HG02938 (cell line): ENCODE measurements around the gene ACSBG1.
"Not testable (repeated sequence)": the region's sequence is repeated elsewhere in the genome, so short reads cannot be mapped to it uniquely, and the experiment has no call there.

Source experiments
- ATAC-seq: cut with Tn5 transposase; IDR thresholded peaks from one replicate; pipeline ENCODE4 v1.9.1; 2021; ENCODE audit warnings: mild to moderate bottlenecking, moderate library complexity; ENCODE audit not compliant: unreplicated experiment

The ACSBG1 gene

DNA sequence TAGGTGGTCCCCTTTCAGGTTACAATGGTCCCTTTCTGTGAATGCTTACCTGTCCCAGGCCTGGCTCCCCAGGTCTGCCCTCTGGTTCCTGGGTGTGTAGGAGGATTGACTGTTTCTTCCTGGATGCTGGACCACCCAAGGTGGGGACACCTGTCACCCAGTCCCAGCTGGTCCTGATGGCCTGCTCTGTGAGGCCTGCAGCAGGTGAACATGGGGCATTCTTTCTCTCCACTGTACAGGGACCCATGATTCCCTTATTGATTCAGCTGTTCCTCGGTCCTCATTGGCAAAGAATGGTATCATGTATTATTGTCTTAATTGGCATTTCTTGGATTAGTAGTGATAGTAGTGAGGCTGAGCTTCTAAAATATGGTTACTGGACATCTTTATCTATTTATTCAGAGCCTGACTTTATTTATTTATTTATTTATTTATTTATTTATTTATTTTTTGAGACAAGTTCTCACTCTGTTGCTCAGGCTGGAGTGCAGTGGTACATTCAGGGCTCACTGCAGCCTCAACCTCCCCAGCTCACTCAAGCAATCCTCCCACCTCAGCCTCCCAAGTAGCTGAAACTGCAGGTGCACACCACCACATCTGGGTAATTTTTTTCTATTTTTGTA is 21.2 kb upstream of the ACSBG1 start:
- ATAC-seq, result no peak

DNA sequence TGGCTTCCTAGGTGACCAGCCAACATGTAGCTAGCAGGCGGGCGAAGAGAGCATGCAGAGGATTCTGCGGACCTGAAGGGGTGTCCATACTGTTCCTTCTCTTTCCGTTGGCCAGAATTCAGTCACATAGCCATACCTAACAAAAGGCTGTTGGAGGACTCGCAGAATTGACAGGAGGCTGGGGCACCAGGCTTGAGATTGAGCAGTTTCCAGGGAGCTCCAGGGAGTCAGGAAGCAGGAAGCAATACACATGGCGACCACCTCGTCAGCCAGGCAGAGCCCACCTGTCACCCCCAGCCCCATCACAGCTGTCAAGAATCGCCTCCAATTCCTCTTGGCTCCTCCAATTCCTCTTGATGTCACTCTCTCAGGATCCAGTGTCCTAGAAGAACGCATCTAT is 16.8 kb upstream of the ACSBG1 start:
- no peak for ATAC-seq

DNA sequence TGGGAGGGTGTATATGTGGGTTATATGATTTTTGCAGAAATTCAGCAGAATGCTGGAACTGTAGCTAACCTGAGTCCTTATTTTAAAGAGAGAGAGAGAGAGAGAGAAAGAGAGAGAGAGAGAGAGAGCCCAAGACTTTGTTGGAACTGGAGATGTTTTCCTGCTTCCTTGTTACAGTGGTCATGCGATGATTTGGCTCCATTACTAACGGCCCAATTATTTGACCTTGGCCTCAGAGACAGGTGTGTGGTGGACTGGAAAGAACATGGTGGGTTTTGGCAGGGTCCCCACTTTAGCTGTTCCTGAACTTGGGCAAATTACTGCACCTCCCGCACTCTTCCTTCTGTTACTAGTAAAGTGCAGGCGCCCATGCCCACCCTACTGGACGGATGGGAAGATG is 14.8 kb upstream of the ACSBG1 start:
- no peak for ATAC-seq

DNA sequence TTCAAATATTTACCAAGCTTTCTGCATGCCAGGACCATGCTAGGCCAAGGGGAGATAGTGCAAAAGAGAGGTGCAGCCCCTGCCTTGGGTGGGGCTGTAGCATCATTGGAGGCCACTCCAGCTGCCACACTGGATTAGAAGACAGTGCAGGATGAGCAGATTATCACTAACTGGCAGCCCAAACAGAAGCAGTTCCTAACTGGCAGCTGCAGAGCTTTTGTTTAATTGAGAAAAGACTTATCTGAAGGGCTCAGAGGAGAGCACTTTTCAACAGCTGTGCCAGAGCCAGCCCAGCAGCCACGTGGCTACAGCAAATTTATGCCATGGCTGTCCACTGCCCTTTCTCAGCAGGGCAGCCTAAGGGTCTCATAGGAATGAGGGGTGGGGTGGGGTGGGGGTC is 13.5 kb upstream of the ACSBG1 start:
- no peak for ATAC-seq

DNA sequence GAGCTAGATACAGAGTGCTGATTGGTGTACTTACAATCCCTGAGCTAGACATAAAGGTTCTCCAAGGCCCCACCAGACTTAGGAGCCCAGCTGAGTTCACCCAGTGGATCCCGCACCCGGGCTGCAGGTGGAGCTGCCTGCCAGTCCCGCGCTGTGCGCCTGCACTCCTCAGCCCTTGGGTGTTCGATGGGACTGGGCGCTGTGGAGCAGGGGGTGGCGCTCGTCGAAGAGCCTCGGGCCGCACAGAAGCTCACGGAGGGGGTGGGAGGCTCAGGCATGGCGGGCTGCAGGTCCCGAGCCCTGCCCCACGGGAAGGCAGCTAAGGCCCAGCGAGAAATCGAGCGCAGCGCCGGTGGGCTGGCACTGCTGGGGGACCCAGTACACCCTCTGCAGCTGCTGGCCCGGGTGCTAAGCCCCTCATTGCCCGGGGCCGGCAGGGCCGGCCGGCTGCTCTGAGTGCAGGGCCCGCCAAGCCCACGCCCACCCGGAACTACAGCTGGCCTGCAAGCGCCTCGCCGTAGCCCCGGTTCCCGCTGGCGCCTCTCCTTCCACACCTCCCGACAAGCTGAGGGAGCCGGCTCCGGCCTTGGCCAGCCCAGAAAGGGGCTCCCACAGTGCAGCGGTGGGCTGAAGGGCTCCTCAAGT is 11.7 kb upstream of the ACSBG1 start:
- not testable (repeated sequence) for ATAC-seq

DNA sequence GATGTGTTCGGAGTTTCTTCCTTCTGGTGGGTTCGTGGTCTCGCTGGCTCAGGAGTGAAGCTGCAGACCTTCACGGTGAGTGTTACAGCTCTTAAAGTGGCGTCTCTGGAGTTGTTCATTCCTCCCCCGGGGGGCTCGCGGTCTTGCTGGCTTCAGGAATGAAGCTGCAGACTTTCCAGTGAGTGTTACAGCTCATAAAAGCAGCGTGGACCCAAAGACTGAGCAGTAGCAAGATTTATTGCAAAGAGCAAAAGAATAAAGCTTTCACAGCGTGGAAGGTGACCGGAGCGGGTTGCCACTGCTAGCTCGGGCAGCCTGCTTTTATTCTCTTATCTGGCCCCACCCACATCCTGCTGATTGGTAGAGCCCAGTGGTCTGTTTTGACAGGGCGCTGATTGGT is 11.0 kb upstream of the ACSBG1 start:
- not testable (repeated sequence) for ATAC-seq

DNA sequence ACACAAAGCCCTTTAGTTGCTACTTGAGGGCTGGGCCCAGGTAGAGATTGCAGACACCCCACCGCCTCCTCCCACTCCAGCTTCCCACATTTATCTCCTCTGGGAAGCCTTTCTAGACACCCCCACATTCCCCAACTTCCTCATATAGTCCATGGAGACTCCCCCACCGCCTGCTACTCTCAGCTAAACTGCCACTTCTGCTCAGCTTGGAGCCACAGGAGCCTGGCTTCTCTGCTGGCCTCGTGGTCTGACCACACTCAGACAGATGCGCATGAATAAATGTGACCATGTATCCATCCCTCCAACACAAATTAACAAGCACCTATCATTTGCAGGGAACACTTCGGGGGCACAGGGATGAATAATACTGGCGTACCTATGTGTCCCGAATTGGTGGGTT is 10.5 kb upstream of the ACSBG1 start:
- ATAC-seq, result no peak

DNA sequence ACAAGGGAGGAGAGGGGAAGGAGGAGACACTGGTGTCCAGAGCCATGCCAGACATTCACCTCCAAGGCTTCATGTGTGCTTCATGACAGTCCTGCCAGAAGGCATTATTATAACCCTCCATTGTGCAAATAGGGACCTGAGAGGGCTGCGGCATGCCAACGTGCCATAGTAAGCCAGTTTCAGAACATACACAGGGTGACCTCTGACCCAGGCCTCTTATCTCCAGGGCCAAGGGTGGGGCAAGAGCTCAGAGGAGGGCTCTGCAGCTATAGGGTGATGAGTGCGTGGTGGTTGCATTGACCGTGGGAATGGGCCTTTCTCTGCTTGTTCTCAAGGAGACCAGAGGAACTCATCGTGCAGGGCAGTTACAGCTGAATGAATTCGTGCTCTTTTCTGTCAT is 9.7 kb upstream of the ACSBG1 start:
- no peak for ATAC-seq

DNA sequence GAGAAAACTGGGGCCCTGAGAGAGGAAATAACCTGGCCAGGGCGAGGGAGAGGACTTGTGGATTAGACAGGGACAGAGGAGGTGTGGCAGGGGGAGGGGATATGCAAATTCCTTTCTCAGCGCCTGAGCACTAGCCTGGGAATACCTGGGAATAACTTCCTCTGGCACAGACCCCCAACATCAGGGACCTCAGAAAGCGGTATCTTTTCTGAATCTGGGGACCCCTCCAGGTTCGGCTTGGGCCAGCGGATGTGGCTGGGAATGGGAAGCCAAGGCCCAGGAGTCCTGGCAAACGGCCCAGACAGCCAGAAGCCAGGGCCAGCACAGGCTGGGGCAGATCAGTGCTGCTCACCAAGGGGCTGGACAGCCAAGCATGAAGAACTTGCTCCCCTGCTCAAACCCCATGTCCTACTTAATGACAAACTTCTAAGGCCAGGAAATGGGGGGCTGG is 9.2 kb upstream of the ACSBG1 start:
- no peak for ATAC-seq

DNA sequence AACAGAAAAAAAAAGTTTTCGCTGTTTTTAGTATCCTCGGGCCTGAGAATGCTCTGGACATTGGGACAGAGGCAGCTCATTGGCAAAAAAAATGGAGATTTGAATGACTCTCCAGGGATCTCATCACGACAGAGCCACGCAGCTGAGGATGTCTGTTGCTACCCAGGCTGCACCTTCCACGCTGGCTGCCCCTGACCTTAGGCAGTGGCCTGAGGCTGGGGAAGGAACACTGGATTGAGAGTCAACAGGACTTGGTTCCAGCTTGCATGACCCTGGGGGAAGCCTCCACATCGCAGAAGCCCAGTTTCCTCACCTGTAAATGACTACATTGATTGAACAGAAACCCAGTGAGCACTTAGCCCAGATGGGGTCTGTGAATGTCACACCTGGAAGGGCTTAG is 8.7 kb upstream of the ACSBG1 start:
- no peak for ATAC-seq

DNA sequence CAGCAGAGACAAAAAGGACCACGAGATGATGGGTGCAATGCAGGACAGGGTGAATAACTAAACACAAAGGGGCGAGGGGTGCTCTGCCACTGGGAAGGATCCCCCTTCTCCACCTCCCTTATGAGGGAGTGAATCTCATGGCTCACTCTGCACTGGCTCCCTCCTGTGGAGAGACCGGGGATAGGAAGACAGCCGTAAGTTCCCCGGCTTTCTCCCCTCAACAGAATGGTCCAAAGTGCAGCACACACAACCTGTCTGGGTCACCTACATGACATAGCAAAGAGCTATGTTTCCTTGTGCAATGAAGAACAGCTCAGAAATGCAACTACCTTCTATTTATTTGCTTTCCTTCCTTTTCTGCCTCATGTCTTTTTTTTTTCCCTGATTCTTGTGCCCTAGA is 7.8 kb upstream of the ACSBG1 start:
- ATAC-seq, result no peak

DNA sequence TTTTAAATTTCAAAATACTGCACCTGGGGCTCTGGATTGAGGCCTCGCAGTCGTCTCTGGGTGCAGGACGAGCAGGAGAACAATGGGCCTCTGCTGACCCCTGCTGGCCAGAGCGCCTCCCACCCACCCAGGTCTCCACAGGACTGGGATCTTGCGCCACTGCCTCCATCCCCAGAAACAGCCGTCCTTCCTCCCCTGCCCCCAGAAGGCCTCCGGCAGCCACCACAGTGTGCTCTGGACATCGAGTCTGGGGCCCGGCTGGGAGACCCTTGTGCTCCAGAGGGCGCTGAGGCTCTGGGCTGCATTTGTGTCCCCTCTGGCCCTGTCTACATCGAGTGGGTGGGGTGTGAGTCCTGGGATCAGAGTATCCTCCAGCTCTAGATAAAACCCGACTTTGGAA is 6.7 kb upstream of the ACSBG1 start:
- no peak for ATAC-seq

DNA sequence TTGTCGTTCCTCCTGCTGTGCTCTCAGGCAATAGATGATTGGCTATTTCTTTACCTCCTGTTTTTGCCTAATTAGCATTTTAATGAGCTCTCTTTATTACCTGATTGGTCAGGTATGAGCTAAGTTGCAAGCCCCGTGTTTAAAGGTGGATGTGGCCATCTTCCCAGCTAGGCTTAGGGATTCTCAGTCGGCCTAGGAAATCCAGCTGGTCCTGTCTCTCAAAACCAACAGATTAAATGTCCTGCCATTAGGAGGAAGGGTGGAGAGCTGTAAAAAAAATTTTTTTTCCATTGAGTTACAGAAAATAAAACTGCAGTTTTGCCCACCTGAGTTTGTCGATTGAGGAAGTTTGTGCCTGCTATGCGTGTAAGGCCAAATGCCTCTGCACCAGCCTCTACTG is 5.4 kb upstream of the ACSBG1 start:
- no peak for ATAC-seq

DNA sequence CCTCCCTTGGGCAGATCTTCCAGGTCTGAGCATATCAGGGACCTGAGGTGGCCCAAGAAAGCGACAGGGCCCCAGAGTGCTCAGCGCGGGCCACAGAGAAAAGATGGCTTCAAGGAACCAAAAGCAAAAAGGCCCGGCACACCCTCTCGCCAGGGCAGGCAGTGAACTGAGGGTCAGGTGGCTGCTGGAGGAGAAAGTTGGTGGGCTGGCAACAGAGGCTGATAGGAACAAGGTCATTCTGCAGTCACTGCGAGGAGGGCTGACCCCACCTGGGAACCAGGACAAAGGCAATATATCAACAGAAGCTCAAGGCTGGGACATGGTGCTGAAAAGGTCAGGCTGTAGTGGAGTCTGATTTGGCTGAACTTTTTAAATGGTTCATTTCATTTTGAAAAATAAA is 2.8 kb upstream of the ACSBG1 start:
- ATAC-seq, result no peak

DNA sequence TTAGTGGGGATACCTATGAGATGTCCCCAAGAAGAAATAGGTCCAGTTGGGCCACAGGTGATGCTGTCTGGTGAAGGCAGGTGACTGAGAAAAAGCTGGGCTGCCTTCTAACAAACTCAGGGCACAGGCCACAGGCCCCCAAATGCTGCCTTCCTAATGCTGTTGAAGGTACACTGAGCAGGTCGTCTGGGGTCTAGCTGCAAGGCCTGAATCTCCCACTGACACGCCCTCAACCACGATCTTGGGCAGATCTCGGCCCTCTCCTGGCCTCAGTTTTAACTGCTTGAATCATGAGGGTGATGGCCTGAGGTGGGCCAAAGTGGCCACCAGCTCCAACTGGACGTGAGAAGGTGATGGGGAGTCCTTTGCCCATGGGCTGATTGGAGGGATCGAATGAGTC is 2.1 kb upstream of the ACSBG1 start:
- ATAC-seq, result no peak

DNA sequence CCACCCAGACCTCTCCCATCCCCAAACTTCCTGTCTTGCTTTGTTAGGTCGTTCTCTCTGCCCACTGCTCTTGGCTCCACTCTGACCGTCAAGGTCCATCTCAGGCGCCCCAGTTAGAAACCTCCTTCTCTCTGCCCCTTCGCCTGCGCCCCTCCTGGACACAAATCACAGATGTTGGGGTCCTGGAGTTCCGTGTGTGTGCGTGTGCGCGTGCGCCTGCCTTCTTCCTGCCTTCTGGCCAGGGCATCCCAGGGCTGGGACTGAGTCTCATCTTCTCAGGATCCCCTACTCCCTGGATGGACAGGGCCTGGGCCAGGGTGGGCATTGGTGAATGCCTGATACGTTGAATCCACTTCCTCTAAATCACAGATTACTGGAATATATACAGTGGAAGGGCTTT is 869 bp downstream of the ACSBG1 start:
- no peak for ATAC-seq

DNA sequence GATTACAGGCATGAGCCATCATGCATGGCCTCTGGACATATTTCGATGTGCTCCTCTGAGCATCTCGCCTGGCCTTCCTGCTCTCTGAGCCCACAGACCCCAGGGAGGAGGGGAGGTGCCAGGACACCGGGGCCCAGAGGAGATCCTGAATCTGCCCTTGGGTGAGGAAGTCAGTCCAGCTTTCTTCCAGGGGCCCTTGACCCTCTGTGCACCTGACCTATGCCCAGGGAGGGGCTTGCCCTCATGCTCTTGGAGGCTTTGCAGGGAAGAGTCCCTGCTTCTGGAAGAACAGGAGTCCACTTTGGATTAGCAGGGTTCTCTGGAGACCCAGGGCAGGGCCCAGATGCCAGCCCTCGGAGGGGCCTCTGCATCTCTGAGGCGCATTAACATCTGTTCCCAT is 1.4 kb downstream of the ACSBG1 start:
- ATAC-seq, result no peak

DNA sequence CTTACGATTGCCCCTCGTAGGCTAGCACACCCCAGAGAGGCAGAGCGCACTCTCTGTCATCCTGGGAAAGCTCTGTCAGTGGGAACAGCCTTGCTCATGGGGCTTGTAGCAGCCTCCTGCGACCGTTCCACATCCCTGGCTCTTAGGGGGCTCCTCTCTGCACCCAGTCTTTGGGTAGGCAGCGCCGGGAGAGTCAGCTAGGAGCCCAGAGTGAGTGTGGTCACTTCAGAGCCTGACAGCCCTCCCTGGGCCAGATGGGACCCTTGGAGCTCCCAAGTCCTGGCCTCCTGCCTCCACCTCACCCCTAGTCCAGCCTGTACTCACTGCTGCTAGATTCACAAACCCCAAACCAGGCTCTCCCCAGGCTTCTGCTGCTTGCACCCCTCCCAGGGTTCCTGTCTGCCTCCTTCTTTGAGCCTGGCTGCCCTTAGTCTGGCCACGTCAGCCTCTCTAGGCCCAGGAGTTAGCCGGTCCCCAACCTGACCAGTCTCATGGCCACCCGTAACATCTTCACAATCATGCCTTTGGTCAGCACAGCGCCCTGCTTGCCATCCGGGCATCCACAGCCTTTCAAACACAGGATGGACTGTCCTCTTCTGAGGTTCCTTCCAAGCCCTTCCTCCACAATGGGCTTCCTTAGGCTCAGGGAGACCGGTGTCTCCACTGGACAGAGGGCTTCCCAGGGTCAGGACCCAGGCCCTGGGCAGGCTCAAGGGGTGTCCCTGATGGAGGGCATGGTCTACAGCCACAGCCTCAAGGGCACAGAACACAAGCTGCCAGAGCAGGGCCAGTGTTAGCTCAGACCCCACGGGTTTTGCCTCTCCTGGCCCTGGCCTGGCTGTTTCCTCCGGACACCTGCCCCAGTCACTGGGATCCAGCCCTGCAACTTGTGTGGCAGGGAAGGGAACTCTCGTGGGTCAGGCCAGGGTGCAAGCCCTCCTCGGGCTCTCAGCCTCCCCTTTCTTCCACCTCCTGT is 4.6 kb downstream of the ACSBG1 start:
- ATAC-seq, result no peak

DNA sequence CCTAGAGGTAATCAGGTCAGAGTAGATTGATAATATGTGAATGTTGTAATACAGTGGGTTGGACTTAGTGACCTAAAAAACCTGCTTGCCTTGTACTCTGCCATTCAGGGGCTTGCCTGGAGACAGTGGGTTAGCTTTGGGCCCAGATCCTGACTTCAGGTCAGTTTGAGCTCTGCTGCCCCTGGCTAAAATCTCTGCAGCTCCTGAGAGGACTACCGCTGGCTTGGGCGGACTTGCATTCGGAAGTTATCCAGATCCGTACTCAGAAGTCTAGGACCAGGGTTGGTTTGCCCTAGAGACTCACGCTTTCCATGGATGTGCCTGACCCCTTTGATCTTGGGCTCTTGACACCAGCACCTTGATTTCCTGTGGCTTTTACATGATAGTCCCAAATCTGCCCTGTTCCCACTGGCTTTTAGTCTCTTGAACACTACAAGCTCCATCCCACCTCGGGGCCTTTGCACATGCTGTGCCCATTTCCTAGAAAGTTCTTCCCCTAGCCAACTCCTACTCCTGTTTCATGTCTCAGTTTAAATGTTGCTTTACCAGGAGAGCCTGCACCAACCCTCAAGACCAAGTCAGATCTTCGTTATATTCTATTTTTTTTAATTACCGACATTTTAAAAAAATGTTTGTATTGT is 5.9 kb downstream of the ACSBG1 start:
- no peak for ATAC-seq

DNA sequence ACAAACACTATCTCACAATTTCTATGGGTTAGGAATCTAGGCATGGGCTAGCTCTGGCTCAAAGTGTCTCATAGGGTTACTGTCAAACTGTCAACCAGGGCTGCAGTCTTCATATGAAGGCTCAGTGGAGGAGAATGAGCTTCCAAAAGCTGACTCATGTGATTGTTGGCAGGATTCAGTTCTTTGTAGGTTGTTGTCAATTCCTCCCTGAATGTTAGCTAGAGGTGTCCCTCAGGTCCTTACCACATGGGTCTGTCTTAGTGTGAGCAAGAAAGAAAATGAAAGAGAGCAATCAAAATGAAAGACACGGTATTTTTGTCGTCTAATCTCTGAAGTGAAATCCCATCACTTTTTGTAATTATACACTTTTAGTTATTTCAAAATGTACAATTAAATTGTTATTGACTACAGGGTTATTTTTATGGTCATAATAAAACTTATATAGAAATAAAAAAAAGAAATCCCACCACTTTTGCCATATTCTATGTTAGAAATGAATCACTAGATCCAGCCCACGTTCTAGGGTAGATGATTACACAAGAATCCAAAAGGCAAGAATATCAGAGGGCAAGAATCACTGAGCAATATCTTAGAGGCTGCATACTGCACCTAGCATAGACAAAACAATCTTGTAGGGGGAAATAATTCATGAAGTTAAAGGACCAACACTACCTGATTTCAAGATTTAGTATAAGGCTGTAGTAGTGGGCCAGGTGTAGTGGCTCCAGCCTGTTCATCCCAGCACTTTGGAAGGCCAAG is 8.4 kb downstream of the ACSBG1 start:
- ATAC-seq, result no peak

DNA sequence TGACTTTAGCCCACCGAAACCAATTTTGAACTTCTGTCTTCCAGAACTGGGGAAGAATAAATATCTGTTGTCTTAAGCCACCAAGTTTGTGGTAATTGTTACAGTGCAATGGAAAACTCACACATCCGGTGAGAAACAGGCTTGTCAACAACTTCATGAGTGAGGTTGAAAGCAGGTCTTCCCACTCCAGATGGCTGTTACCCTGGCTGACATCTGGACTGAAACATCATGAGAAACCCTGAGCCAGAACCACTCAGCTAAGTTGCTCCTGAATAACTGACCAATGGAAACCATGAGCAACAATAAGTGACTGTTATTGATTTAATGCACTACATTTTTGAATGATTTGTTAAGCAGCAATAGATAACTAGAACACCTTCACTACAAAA is 10.3 kb downstream of the ACSBG1 start:
- ATAC-seq, result no peak
